HCT116 (cell line): ENCODE measurements around the gene CDH26. TPM values are rescaled to one million over a fixed set of nuclear protein-coding genes. Genes with fewer than 3 reads are reported as not detected.

Source experiments
- ATAC-seq: fragments of 200-7000 bp; cut with Tn5 transposase; 2 replicates; pipeline ENCODE4 v1.9.1; 2020; ENCODE audit warnings: mild to moderate bottlenecking, moderate library complexity
- BruUV-seq: library from RNA; stranded (reverse); fragments of 400-500 nt; replicated peaks from 2 replicates; lab custom pipeline; 2021; lab: Mats Ljungman, UMichigan
- CTCF ChIA-PET: fragments of 300-600 bp; sonication (Branson Sonifier 250); formaldehyde crosslinking; loops from one replicate; lab custom pipeline; 2021; ENCODE audit warnings: antibody characterized with exemption; lab: Charles Lee
- POLR2A ChIA-PET: fragments of 300-600, 350-600 bp; sonication (Branson Sonifier 250); formaldehyde crosslinking; loops from one replicate; lab custom pipeline; 2021; ENCODE audit warnings: antibody characterized with exemption; lab: Charles Lee
- RAD21 ChIA-PET, 2 experiments: fragments of 300-600 bp; sonication (Branson Sonifier 250); formaldehyde crosslinking; loops; one replicate each; lab custom pipeline; 2023; ENCODE audit warnings: low total read pairs in 2 of 2; ENCODE audit not compliant: uncharacterized antibody in 2 of 2, unreplicated experiment in 2 of 2, low non-redundant PET in 1 of 2; lab: Charles Lee
- DNase-seq: peaks from one replicate; pipeline ENCODE4 v3.0.0-alpha.2; 2010; ENCODE audit warnings: low read depth, low spot score
- H2AFZ ChIP-seq: fragments of 200-600 bp; shearing (Covaris generic), sonication (generic); 2 replicates; pipeline ENCODE4 v1.6.1; 2017; ENCODE audit warnings: low read depth, mixed run types, mixed read lengths, antibody characterized with exemption, low read length; ENCODE audit not compliant: poor library complexity, severe bottlenecking
- H3K27ac ChIP-seq: 2 replicates; pipeline ENCODE4 v1.5.1; 2012; ENCODE audit warnings: low read depth, low read length
- H3K27me3 ChIP-seq: fragments of 200-600 bp; sonication (generic); 2 replicates; pipeline ENCODE4 v1.6.1; 2016; ENCODE audit warnings: mixed run types, low read length, mixed read lengths; ENCODE audit not compliant: insufficient read depth
- H3K36me3 ChIP-seq, 2 experiments: fragments of 200-500 bp in 1 of 2; fragments of 200-600 bp in 1 of 2; sonication (Bioruptor generic) in 1 of 2; sonication (generic) in 1 of 2; 2 replicates each; pipeline versions ENCODE4 v1.5.1 to v1.6.1; 2014 to 2016; ENCODE audit warnings: low read length in 2 of 2, inconsistent platforms in 1 of 2, mixed read lengths in 1 of 2, mixed run types in 1 of 2; ENCODE audit not compliant: insufficient read depth in 2 of 2, control insufficient read depth in 1 of 2
- H3K4me1 ChIP-seq, 2 experiments: fragments of 200-600 bp in 1 of 2; sonication (generic) in 1 of 2; 2 replicates each; pipeline versions ENCODE4 v1.5.1 to v1.6.1; 2012 to 2017; ENCODE audit warnings: low read length in 2 of 2, inconsistent platforms in 1 of 2, mild to moderate bottlenecking in 1 of 2, mixed read lengths in 1 of 2, mixed run types in 1 of 2, moderate library complexity in 1 of 2; ENCODE audit not compliant: insufficient read depth in 2 of 2, control insufficient read depth in 1 of 2
- H3K4me2 ChIP-seq: fragments of 200-600 bp; sonication (generic); 2 replicates; pipeline ENCODE4 v1.6.1; 2017; ENCODE audit warnings: mixed run types, low read length, mixed read lengths
- H3K4me3 ChIP-seq, 2 experiments: fragments of 200-600 bp in 1 of 2; sonication (generic) in 1 of 2; replicated peaks in 1 of 2; 2 replicates each; pipeline ENCODE4 v1.5.1; 2011 to 2016; ENCODE audit warnings: low read length in 2 of 2, control low read depth in 1 of 2, low read depth in 1 of 2, mild to moderate bottlenecking in 1 of 2, mixed read lengths in 1 of 2, mixed run types in 1 of 2
- H3K79me2 ChIP-seq: fragments of 200-600 bp; sonication (generic); 2 replicates; pipeline ENCODE4 v1.6.1; 2017; ENCODE audit warnings: mild to moderate bottlenecking, mixed run types, low read length, moderate library complexity, mixed read lengths; ENCODE audit not compliant: insufficient read depth
- H3K9ac ChIP-seq: fragments of 200-600 bp; sonication (generic); 2 replicates; pipeline ENCODE4 v1.6.1; 2016; ENCODE audit warnings: low read length, mixed read lengths
- H3K9me2 ChIP-seq: fragments of 200-600 bp; sonication (generic), shearing (Covaris generic); 2 replicates; pipeline ENCODE4 v1.6.1; 2017; ENCODE audit warnings: mixed run types, mild to moderate bottlenecking, moderate library complexity; ENCODE audit not compliant: insufficient read depth
- H3K9me3 ChIP-seq, 2 experiments: fragments of 200-500 bp in 1 of 2; fragments of 200-600 bp in 1 of 2; sonication (Bioruptor generic) in 1 of 2; sonication (generic) in 1 of 2; 2 replicates each; pipeline ENCODE4 v1.6.1; 2014 to 2017; ENCODE audit warnings: low read length in 2 of 2, mixed read lengths in 2 of 2, inconsistent platforms in 1 of 2, low read depth in 1 of 2, mild to moderate bottlenecking in 1 of 2, mixed run types in 1 of 2, moderate library complexity in 1 of 2; ENCODE audit not compliant: control insufficient read depth in 1 of 2, insufficient read depth in 1 of 2
- H4K20me1 ChIP-seq: fragments of 200-600 bp; sonication (generic), shearing (Covaris generic); 2 replicates; pipeline ENCODE4 v1.6.1; 2017; ENCODE audit warnings: mixed run types, mild to moderate bottlenecking, moderate library complexity; ENCODE audit not compliant: insufficient read depth
- CBX3 ChIP-seq: IDR thresholded peaks from 2 replicates; pipeline ENCODE4 v1.6.1; 2012; ENCODE audit warnings: low read depth
- CTCF ChIP-seq, 3 experiments: fragments of 200-600 bp in 1 of 3; sonication (generic) in 1 of 3; IDR thresholded peaks in 2 of 3; conservative IDR thresholded peaks in 1 of 3; 2 replicates each; pipeline ENCODE4 v1.5.1; 2012 to 2017; ENCODE audit warnings: low read depth in 2 of 3, low read length in 2 of 3, antibody characterized with exemption in 1 of 3, borderline replicate concordance in 1 of 3, control low read depth in 1 of 3, mild to moderate bottlenecking in 1 of 3, mixed read lengths in 1 of 3, mixed run types in 1 of 3, moderate library complexity in 1 of 3; ENCODE audit not compliant: insufficient read depth in 1 of 3
- ELF1 ChIP-seq: IDR thresholded peaks from 2 replicates; pipeline ENCODE4 v1.6.1; 2012; ENCODE audit warnings: low read depth, borderline replicate concordance
- EZH2phosphoT487 ChIP-seq: fragments of 200-600 bp; IDR thresholded peaks from 2 replicates; pipeline ENCODE4 v1.6.1; 2018; ENCODE audit warnings: antibody characterized with exemption, borderline replicate concordance
- FOSL1 ChIP-seq: IDR thresholded peaks from 2 replicates; pipeline ENCODE4 v1.6.1; 2012; ENCODE audit warnings: low read depth
- JUND ChIP-seq: IDR thresholded peaks from 2 replicates; pipeline ENCODE4 v1.6.1; 2012
- POLR2A ChIP-seq: IDR thresholded peaks from 2 replicates; pipeline ENCODE4 v1.7.0; 2011; ENCODE audit warnings: borderline replicate concordance; ENCODE audit not compliant: insufficient read depth, insufficient read length; ENCODE audit errors: extremely low read depth
- POLR2AphosphoS5 ChIP-seq: IDR thresholded peaks from 2 replicates; pipeline ENCODE4 v1.6.1; 2011; ENCODE audit warnings: mild to moderate bottlenecking, low read depth, low read length, moderate library complexity
- RAD21 ChIP-seq: IDR thresholded peaks from 2 replicates; pipeline ENCODE4 v1.6.1; 2012; ENCODE audit warnings: low read depth, mild to moderate bottlenecking
- SIN3A ChIP-seq: IDR thresholded peaks from 2 replicates; pipeline ENCODE4 v1.6.1; 2012; ENCODE audit warnings: low read depth
- SP1 ChIP-seq: IDR thresholded peaks from 2 replicates; pipeline ENCODE4 v1.6.1; 2012; ENCODE audit warnings: low read depth
- SRF ChIP-seq: IDR thresholded peaks from 2 replicates; pipeline ENCODE4 v1.6.1; 2012; ENCODE audit warnings: low read depth
- TCF7L2 ChIP-seq: IDR thresholded peaks from 2 replicates; pipeline ENCODE4 v1.7.0; 2011; ENCODE audit warnings: borderline replicate concordance, inconsistent platforms; ENCODE audit not compliant: insufficient read depth, insufficient read length; ENCODE audit errors: extremely low read depth
- YY1 ChIP-seq: IDR thresholded peaks from 2 replicates; pipeline ENCODE4 v1.6.1; 2011; ENCODE audit warnings: low read length, low read depth, moderate library complexity, mild to moderate bottlenecking; ENCODE audit not compliant: insufficient replicate concordance; ENCODE audit errors: extremely low read depth
- ZBTB33 ChIP-seq: IDR thresholded peaks from 2 replicates; pipeline ENCODE4 v1.6.1; 2011; ENCODE audit warnings: mild to moderate bottlenecking, low read length, moderate library complexity; ENCODE audit not compliant: insufficient replicate concordance; ENCODE audit errors: extremely low read depth
- ZFX ChIP-seq: fragments of 450-650 bp; IDR thresholded peaks from 2 replicates; pipeline ENCODE4 v1.6.1; 2017
- ZNF274 ChIP-seq: fragments of 200-500 bp; sonication (Bioruptor generic); IDR thresholded peaks from 2 replicates; pipeline ENCODE4 v1.6.1; 2014; ENCODE audit warnings: mild to moderate bottlenecking, low read depth, low read length, inconsistent platforms
- intact Hi-C: fragments of 100-400 bp; cut with micrococcal nuclease; formaldehyde crosslinking; loops from 2 replicates; pipeline ENCODE4 v1.10.0; 2022
- total RNA-seq: library from RNA; stranded (reverse); gene quantifications from one replicate; pipeline ENCODE4 v1.2.1, GENCODE V29; 2021; ENCODE audit not compliant: unreplicated experiment

Gene CDH26
- total RNA-seq, 1 experiment from 2014 or later: 0.34 TPM

DNA sequence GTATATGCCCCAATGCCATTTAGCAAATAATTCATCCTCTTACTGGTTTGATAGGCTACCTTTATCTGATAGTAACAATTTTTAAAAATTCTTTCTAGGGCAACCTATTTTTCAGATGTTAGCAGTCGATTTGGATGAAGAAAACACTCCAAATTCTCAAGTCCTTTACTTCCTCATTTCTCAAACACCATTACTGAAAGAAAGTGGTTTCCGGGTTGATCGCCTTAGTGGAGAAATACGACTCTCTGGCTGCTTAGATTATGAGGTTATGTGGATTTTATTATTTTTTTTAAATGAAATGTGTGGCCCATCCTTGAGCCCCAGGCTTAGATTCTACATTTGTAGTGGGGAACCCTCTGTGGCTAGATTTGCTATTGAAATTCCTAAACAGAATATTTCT is 26.3 kb downstream of the CDH26 start:
- no peak for DNase-seq
- Histone ChIP-seq H2AFZ (no peak overlapping the region), H3K36me3 (no peaks in the 10 kb centered on the region), H3K4me2 (no peak overlapping the region), H4K20me1 (no peaks in the 10 kb centered on the region), H3K9ac (no peak overlapping the region), H3K4me3 (no peak overlapping the region), H3K27me3 (no peaks in the 10 kb centered on the region), H3K9me3 (no peaks in the 10 kb centered on the region), H3K79me2 (no peaks in the 10 kb centered on the region), H3K4me1 (peaks cover 17 to 30% of the 10 kb centered on the region in 2 experiments), H3K27ac (no peak overlapping the region), H3K9me2 (no peaks in the 10 kb centered on the region)
- RAD21 ChIA-PET: no interaction called here
- intact Hi-C loops: no loop called here
- POLR2A ChIA-PET: no interaction called here
- TF ChIP-seq SIN3A (no peak), TCF7L2 (no peak), POLR2A (no peak), CBX3 (no peak), CTCF (IDR thresholded peaks at IDR 0.05 in 2 of 3, conservative IDR thresholded peaks at IDR 0.05 in 1 of 3; ENCODE audit: borderline replicate concordance in 1 of 3, insufficient read depth in 1 of 3, low read depth in 2 of 3, low read length in 2 of 3) (no peak), ZFX (no peak), JUND (no peak), FOSL1 (no peak), SRF (no peak), ZBTB33 (no peak), ELF1 (no peak), YY1 (no peak), POLR2AphosphoS5 (no peak), RAD21 (no peak), ZNF274 (no peak), SP1 (no peak), EZH2phosphoT487 (no peak)
- no peak for ATAC-seq
- no TSS peak for BruUV-seq
- CTCF ChIA-PET: no interaction called here
